GM18502 (cell line): ENCODE measurements around the gene KCTD1.

ENCODE experiments used
- ATAC-seq: cut with Tn5 transposase; IDR thresholded peaks from one replicate; pipeline ENCODE4 v1.9.1; 2021; ENCODE audit warnings: mild to moderate bottlenecking; ENCODE audit not compliant: unreplicated experiment, poor library complexity

The KCTD1 gene

DNA sequence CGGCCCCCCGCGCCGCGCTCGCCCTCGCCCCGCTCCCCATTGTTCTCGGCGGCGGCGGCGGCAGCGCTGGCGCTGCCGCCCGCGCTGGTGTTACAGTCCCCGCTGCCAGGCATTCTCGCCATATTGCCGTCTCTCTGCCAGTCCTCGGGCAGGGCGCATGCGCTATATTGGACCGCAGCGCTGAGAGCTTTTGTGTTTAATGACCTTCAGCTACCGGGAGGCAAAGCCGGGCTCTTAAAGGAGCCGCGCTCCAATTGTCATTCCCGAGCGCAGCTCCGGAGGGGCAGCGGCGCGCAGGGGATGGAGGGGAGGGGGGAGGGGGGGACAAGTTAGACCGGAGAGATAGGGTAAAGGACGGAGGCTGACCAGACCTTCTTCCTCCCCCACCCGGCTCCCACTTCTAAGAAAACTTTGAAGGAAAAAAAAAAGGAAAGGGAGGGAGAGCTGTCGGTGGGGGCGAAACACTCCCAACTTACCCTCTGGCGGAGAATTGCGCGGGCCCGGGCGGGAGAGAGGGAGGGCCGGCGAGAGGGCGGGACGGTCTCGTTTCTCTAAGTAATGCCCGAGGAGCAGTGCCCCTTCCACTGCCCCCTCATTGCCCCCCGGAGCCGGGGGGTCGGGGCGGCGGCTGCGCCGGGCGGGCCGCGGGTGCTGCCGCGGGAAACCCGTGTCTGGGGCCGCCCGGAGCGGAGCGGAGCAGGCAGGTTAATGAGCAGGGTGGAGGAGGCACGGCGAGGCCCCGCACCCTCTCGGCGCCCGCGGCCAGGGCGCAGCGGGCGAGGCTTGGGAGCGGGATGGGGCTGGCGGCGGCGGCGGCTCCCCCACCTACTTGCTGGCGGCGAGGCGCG, at the start of gene KCTD1:
TSS of gene KCTD1 (minus strand) at position 139 of the 848 bp plus-strand sequence. CDS start at position 122, 17 bp downstream.
- peak; percentile 61 for ATAC-seq

DNA sequence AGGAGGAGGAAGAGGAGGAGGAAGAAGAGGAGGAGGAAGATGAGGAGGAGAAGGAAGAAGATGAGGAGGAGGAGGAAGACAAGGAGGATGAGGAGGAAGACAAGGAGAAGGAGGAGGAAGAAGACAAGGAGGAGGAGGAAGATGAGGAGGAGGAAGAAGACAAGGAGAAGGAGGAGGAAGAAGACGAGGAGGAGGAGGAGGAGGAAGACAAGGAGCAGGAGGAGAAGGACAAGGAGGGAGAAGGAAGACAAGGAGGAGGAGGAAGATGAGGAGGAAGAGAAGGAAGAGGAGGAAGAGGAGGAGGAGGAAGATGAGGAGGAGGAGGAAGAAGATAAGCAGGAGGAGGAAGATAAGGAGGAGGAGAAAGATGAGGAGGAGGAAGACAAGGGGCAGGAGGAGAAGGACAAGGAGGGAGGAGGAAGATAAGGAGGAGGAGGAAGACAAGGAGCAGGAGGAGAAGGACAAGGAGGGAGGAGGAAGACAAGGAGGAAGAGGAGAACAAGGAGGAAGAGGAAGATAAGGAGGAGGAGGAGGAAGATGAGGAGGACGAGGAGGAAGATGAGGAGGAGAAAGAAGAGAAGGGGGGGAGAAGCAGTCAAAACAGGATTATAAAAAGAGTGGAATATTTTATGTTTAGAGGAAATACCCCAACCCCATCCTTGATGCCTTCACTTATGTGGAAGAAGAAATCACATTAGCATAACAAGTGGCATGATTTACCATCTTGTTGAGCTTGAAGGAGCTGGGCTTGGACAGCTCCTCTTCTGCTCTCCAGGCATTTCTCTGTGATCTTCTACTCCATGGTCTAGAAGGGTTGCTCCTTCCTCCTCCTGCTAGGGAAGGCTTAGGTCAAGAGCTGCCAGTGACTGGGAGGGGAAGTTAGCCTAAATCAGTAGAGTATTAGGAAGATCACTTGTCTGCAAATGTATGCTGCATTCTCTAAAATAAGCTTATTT, 45.3 kb upstream of the KCTD1 start:
- no peak for ATAC-seq

DNA sequence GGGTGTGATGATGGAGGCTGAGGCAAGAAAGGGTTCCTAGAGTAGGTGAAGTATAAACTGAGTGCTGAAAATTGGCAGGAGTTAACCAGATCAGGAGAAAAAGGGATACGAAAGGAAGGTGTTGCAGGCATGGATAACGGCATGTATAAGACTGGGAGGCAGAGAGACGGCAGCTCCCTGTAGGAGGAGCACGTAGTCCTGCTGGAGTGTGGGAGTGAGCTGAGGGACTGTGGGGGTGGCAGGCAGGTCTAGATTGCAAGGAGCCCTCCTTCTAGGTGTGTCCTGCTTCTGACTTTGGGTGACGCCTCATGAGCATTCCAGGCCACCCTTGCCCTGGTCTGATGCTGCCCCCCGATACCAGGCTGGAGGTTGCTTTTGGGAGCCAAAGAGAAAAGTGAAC, 36.4 kb upstream of the KCTD1 start:
- no peak for ATAC-seq

- no peak for ATAC-seq
These were observed 31.7 kb upstream of the KCTD1 start for GRCh38 chr18:26579941-26580618.

GRCh38 chr18:26575865-26576217, 27.5 kb upstream of the KCTD1 start:
- no peak for ATAC-seq

GRCh38 chr18:26574958-26575864, 26.9 kb upstream of the KCTD1 start:
- no peak for ATAC-seq

DNA sequence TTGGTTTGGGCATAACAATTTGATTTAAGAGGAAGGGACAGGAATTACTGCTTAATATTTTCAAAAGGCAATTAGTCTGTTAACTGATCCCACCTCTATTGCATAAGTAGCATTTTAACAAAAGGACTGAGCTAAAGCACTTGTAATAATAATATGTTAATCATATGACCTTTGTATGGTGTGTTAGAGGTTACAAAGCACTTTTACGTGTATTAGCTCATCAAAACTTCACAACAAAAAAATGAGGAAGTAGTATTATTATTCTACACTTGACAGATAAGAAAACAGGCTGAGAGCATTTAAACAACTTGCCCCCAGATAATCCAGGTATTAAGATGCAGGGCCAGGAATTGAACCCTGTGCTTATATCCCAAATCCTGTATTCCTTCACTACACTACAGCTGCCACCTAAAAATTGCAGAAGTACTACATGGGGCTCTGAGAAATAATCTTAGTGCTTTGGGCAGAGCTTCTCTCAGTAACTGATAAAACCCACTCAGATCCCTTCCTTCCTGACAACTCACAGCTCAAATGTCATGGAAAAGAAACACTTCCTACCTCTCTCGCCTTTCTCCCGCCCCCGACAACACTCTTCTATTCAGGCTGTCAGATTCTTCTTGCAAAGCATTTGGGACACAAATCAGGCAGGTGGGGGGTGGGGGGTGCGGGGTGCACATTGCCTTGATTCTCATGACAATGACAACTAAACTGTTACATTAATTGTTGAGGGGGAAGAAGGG, 20.7 kb upstream of the KCTD1 start:
- ATAC-seq = no peak

GRCh38 chr18:26568513-26568912, 20.2 kb upstream of the KCTD1 start:
- ATAC-seq = no peak

GRCh38 chr18:26566874-26567555, 18.7 kb upstream of the KCTD1 start:
- ATAC-seq = no peak

DNA sequence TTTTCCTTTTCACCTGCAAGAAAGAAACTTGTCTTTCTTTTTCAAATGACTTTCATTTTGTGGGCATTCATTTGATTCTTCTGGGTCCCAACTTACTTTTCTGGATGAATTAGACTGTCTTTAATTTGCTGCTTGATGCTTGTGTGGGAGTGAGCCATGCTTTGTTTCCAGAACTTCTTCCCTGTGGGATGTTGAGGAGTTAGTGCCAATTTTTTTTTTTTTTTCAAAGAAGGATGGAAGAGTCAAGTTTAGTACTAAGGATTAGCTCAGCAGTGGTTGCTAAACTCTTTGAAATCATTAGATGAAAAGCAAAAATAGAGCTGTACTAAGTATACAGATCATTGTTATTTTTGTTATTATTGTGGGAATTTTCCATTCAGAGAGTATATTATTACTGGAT, 17.2 kb upstream of the KCTD1 start:
- ATAC-seq = no peak

DNA sequence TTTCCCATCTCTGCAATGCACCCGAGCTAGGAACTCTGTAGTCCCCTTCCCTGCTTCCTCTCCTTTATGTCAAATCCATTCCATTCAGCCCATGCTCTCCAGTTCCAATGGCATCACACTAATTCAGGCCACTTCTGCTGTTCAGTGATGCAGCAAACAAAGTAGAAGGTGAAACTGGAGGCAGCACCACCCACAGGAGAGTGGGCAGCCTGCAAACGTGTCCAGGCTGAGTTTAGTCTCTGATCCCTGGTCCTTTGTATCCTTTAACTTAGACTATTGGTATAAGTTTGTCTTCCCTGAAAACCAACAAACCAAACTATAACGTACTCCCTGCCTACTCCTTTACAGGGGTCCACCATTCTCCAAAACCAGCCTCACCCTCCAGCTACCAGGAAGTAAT, 14.7 kb upstream of the KCTD1 start:
- no peak for ATAC-seq

DNA sequence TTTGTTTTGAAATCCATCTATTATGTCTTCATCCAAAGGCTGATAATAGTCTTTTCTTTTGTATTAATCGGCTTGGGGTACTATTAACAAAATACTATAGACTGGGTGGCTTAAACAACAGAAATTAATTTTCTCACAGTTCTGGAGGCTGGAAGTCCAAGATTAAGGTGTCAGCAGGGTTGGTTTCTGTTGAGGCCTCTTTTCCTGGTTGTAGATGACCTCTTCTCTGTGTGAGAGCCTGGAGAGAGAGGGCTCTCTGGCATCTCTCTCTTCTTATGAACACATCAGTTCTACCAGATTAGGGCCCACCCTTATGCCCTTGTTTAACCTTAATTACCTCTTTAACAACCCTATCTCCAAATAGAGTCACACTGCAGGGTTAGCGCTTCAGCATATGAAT, 14.2 kb upstream of the KCTD1 start:
- no peak for ATAC-seq

DNA sequence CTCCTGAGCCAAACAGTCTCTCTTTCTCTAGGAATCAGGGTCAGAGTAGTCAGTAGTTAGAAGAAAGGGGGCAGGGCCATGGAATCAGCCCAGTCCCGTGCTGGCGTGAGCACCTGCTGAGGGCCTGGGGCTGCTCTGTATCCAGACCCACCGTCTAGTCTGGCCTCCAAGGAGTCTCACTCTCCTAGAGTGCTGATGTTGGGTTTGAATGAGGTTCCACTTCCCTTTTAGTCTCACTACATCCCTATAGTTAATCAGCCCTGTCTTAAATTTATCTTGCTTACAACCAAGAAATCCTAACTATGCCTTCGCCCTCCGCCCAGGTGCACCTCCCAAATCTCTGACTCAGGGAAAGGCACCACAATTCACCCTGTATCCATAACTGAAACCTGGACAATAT, 13.4 kb upstream of the KCTD1 start:
- no peak for ATAC-seq

GRCh38 chr18:26556573-26556972, 8.2 kb upstream of the KCTD1 start:
- peak; percentile 94 for ATAC-seq

- ATAC-seq = no peak
These were observed 7.6 kb upstream of the KCTD1 start for GRCh38 chr18:26555804-26556553.

GRCh38 chr18:26553943-26554342, 5.6 kb upstream of the KCTD1 start:
- no peak for ATAC-seq

DNA sequence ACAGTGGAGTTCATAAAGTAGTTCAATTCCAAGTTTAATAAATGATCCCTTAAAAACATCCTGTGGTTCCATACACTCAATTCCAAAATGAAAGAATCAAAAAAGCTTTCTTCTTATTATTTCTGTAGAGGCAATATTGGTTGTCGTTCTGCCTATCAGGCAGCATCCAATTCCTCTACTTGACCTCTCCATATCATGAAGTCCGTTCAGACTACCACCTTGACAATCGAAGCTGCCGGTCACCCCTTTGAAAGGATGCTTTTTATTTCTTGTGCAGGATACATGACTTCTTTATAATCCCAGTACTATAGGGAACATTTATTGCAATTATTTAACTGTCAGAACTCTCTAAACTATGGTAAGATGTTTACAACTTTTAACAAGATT, 3.3 kb upstream of the KCTD1 start:
- ATAC-seq = no peak
